ENCODE results near the gene AUTS2. TPM values are rescaled to one million over a fixed set of nuclear protein-coding genes. Genes with fewer than 3 reads are reported as not detected.

Gene AUTS2
- total RNA-seq, 6 experiments from 2014 or later = 10.4 to 32.0 (median 19.3) TPM

DNA sequence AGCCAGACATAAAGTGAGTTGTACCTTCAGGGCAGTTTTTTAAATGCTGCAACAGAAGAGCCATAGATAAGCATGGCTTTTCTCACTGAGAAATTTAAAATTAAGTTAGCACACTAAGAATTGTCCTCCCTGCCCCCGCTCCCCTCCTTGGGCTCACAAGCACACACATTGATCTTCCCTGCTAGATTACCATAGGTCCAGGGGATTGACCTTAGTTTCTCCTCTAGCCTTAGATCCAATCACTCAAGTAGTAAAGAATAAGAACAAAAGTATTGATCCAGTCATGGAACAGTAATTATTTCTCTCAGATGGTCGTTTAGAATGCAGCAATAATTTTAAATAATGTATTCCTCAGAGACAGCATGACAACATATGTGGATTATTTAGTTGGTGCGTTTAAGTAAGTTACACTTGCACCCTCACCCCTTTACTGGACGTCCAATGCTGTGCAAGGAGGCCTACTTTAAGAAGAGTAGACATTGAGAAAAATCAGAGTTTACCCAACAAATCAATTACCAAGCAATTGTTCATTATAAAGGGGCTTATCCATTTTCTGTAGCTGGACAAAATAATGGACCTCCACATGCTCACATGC is 850.1 kb downstream of the AUTS2 start:
- 79% methylated on average over 4 of the region's 4 CpGs for WGBS (ENCODE audit: insufficient coverage, low coverage, low lambda C conversion rate, missing lambda C conversion rate)
- no peak for ATAC-seq
- Histone ChIP-seq H3K4me1 (no peaks in the 10 kb centered on the region), H3K27me3 (no peaks in the 10 kb centered on the region), H3K27ac (no peak overlapping the region), H3K4me3 (no peak overlapping the region), H3K9me3 (no peaks in the 10 kb centered on the region), H3K36me3 (no peaks in the 10 kb centered on the region)
- intact Hi-C loops (cut with DNase I) = no loop called here
- no peak for DNase-seq
- no peak for TF ChIP-seq POLR2A (IDR thresholded peaks at IDR 0.05)

DNA sequence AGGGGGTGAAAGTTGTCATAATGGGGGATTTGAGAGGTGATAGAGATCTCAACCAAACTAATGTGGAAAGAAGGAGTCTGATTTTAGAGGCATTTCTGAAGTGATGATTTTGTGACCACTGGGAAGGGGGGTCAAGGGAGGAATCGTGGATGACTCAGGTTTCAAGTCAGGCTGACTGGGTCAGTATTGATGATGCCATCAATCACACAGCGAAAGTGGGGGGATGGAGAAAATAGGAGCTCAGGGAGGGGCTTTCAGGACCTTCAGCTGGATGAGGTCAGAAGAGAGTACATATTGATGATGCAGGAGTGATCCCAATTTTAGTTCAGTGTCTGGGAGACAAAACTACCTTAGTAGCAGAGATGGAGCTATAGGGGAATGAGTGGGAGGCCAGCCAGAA is 852.5 kb downstream of the AUTS2 start:
- H3K9me3 ChIP-seq = no peaks in the 10 kb centered on the region
- no peak overlapping the region for H3K27ac ChIP-seq
- H3K36me3 ChIP-seq = no peaks in the 10 kb centered on the region
- intact Hi-C loops (cut with DNase I) = no loop called here
- H3K27me3 ChIP-seq = no peaks in the 10 kb centered on the region
- H3K4me1 ChIP-seq = no peaks in the 10 kb centered on the region
- TF ChIP-seq CTCF (IDR thresholded peaks at IDR 0.05) = no peak
- no peak for TF ChIP-seq POLR2A (IDR thresholded peaks at IDR 0.05)
- no peak for DNase-seq
- ATAC-seq = no peak
- no peak overlapping the region for H3K4me3 ChIP-seq
- 64% methylated on average over 2 of the region's 2 CpGs for WGBS (ENCODE audit: insufficient coverage, low coverage, low lambda C conversion rate, missing lambda C conversion rate)

DNA sequence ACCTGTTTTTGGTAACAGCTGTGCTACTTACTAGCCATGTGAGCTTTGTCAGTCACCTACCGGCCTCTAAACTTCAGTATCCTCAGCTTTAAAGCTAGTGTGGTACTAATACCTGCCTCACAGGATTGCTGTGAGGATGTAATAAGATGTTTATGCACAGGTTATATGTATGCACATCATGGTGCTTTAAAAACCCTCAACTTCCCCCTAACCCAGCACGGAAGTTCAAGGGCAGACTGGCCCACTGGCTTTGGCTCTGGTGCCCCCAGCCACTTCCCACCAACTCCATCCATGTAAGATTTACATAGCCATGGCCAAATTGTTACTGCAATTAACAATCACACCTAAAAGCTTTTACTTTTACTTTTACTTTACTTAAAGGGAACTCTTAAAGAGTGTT is 857.6 kb downstream of the AUTS2 start:
- Histone ChIP-seq H3K36me3 (no peaks in the 10 kb centered on the region), H3K4me1 (no peaks in the 10 kb centered on the region), H3K4me3 (no peak overlapping the region), H3K27me3 (no peaks in the 10 kb centered on the region), H3K27ac (no peak overlapping the region), H3K9me3 (no peaks in the 10 kb centered on the region)
- WGBS (ENCODE audit: insufficient coverage, low coverage, low lambda C conversion rate, missing lambda C conversion rate) = 100% methylated on average over 1 of the region's 2 CpGs
- ATAC-seq = no peak
- intact Hi-C loops (cut with DNase I) = no loop called here
- TF ChIP-seq POLR2A (IDR thresholded peaks at IDR 0.05) (no peak), CTCF (IDR thresholded peaks at IDR 0.05) (no peak)
- no peak for DNase-seq

GRCh38 chr7:70456719-70457118 is 858.4 kb downstream of the AUTS2 start:
- no peak overlapping the region for H3K4me3 ChIP-seq
- 68% methylated on average over 3 of the region's 4 CpGs for WGBS (ENCODE audit: insufficient coverage, low coverage, low lambda C conversion rate, missing lambda C conversion rate)
- no peaks in the 10 kb centered on the region for H3K4me1 ChIP-seq
- intact Hi-C loops (cut with DNase I) = no loop called here
- no peaks in the 10 kb centered on the region for H3K9me3 ChIP-seq
- TF ChIP-seq POLR2A (IDR thresholded peaks at IDR 0.05) (no peak), CTCF (IDR thresholded peaks at IDR 0.05) (no peak)
- no peak overlapping the region for H3K27ac ChIP-seq
- DNase-seq = no peak
- H3K27me3 ChIP-seq = no peaks in the 10 kb centered on the region
- H3K36me3 ChIP-seq = no peaks in the 10 kb centered on the region
- ATAC-seq = no peak

DNA sequence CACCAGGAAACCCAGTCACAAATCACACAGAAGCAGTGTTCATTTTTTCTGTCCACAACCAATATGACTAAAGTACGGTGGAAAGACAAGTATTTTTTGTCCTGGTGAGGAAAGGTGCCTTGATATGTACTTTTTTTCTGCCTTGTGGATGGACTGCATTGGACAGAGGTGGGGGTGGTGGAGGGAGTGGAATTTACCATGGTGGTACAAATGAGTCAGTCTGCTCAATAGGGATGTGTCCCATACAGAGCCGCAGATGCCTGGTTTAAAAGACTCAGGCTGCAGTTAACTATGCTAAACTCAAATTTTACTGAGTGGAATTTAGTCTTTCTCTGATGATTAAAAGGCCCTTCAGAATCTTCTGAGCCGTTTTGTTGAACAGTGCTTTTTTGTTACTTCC is 859.2 kb downstream of the AUTS2 start:
- DNase-seq = no peak
- Histone ChIP-seq H3K36me3 (no peaks in the 10 kb centered on the region), H3K4me1 (no peaks in the 10 kb centered on the region), H3K27me3 (no peaks in the 10 kb centered on the region), H3K9me3 (no peaks in the 10 kb centered on the region), H3K4me3 (no peak overlapping the region), H3K27ac (no peak overlapping the region)
- no peak for TF ChIP-seq POLR2A (IDR thresholded peaks at IDR 0.05)
- no peak for TF ChIP-seq CTCF (IDR thresholded peaks at IDR 0.05)
- no peak for ATAC-seq
- 90% methylated on average over 3 of the region's 3 CpGs for WGBS (ENCODE audit: insufficient coverage, low coverage, low lambda C conversion rate, missing lambda C conversion rate)
- intact Hi-C loops (cut with DNase I) = no loop called here
